ENCODE results near the gene JMJD4. TPM values are rescaled to one million over a fixed set of nuclear protein-coding genes. Genes with fewer than 3 reads are reported as not detected.

The JMJD4 gene
- total and polyA plus RNA-seq, 2 of the 4 experiments (the other 2 are of a cell fraction) = 24.6 to 28.5 TPM

- Histone ChIP-seq H4K8ac (ENCODE audit: low read depth in 2 of 2, low read length in 2 of 2) (no peak overlapping the region), H3K27ac (ENCODE audit: insufficient read depth, low read length) (no peak overlapping the region), H2BK5ac (ENCODE audit: low read depth, low read length, poor library complexity, severe bottlenecking) (no peak overlapping the region), H3K14ac (replicated peaks; ENCODE audit: low read depth, low read length) (no peak overlapping the region), H3K4me1 (ENCODE audit: control insufficient read depth, insufficient read depth, low read length) (no peaks in the 10 kb centered on the region), H4K20me1 (ENCODE audit: insufficient read depth, low read length) (peaks cover 48% of the 10 kb centered on the region), H2AFZ (replicated peaks; ENCODE audit: low read length, poor library complexity) (no peak overlapping the region), H2BK15ac (ENCODE audit: low read depth, low read length) (no peak overlapping the region), H2AK5ac (ENCODE audit: low read depth, low read length) (no peak overlapping the region), H3K4ac (ENCODE audit: low read depth, low read length) (no peak overlapping the region), H3K18ac (ENCODE audit: low read depth, low read length) (no peak overlapping the region), H3K27me3 (ENCODE audit: control insufficient read depth, insufficient read depth, low read length) (no peaks in the 10 kb centered on the region), H3K9me1 (ENCODE audit: insufficient read depth, low read length) (peaks cover 12% of the 10 kb centered on the region), H3K23ac (ENCODE audit: low read depth, low read length) (no peak overlapping the region), H3K36me3 (ENCODE audit: control insufficient read depth, insufficient read depth, low read length) (peaks cover 13% of the 10 kb centered on the region), H2AK9ac (replicated peaks; ENCODE audit: low read depth, low read length, poor library complexity) (no peak overlapping the region), H3K4me2 (ENCODE audit: low read depth, low read length) (no peak overlapping the region), H4K5ac (ENCODE audit: low read depth, low read length) (no peak overlapping the region), H2BK20ac (ENCODE audit: low read depth, low read length) (no peak overlapping the region), H2BK120ac (ENCODE audit: low read depth, low read length) (no peak overlapping the region), H4K91ac (ENCODE audit: insufficient read depth, low read depth, low read length) (no peak overlapping the region), H3K79me1 (ENCODE audit: low read depth in 1 of 2, low read length in 2 of 2) (peaks cover 43 to 90% of the 10 kb centered on the region in 2 experiments), H3K56ac (ENCODE audit: extremely low read depth, insufficient read depth, low read length) (no peak overlapping the region), H3K4me3 (ENCODE audit: insufficient read depth, low read depth, low read length) (no peak overlapping the region), H3K9ac (ENCODE audit: low read depth, low read length) (no peak overlapping the region), H3K9me3 (ENCODE audit: control insufficient read depth, insufficient read depth, low read length) (no peaks in the 10 kb centered on the region)
- no peak for DNase-seq
- ATAC-seq (ENCODE audit: low read depth) = no peak
- dilution Hi-C loops (cut with HindIII; ENCODE audit: low sequenced_read_pairs, unreplicated experiment) (no loop called here), in situ Hi-C loops (cut with MboI; ENCODE audit: low sequenced_read_pairs) (no loop called here), intact Hi-C loops (cut with micrococcal nuclease) (no loop called here)
- WGBS, 2 experiments (ENCODE audit: extremely low coverage in 2 of 2, insufficient read length in 1 of 2) = 100% methylated on average over 7 of the region's 18 CpGs; no CpG with 5 or more reads in 1 of the 2 experiments
- ChIA-PET CTCF (no interaction called here), POLR2A (ENCODE audit: unreplicated experiment) (no interaction called here)
- TF ChIP-seq CEBPB (IDR thresholded peaks at IDR 0.05; ENCODE audit: low read depth, low read length) (no peak), RCOR1 (IDR thresholded peaks at IDR 0.05; ENCODE audit: insufficient replicate concordance, low read length) (no peak), RAD21 (IDR thresholded peaks at IDR 0.05; ENCODE audit: low read length) (no peak), CHD1 (IDR thresholded peaks at IDR 0.05; ENCODE audit: low read depth, low read length) (no peak), MXI1 (IDR thresholded peaks at IDR 0.05; ENCODE audit: borderline replicate concordance, low read depth, low read length) (no peak), RFX5 (IDR thresholded peaks at IDR 0.05; ENCODE audit: low read depth, low read length) (no peak), BHLHE40 (IDR thresholded peaks at IDR 0.05; ENCODE audit: low read depth, low read length) (no peak), POLR2A (IDR thresholded peaks at IDR 0.05; ENCODE audit: low read depth, low read length) (no peak), SMC3 (IDR thresholded peaks at IDR 0.05; ENCODE audit: low read depth, low read length) (no peak)
- TF ChIP-seq, protein P1, sequence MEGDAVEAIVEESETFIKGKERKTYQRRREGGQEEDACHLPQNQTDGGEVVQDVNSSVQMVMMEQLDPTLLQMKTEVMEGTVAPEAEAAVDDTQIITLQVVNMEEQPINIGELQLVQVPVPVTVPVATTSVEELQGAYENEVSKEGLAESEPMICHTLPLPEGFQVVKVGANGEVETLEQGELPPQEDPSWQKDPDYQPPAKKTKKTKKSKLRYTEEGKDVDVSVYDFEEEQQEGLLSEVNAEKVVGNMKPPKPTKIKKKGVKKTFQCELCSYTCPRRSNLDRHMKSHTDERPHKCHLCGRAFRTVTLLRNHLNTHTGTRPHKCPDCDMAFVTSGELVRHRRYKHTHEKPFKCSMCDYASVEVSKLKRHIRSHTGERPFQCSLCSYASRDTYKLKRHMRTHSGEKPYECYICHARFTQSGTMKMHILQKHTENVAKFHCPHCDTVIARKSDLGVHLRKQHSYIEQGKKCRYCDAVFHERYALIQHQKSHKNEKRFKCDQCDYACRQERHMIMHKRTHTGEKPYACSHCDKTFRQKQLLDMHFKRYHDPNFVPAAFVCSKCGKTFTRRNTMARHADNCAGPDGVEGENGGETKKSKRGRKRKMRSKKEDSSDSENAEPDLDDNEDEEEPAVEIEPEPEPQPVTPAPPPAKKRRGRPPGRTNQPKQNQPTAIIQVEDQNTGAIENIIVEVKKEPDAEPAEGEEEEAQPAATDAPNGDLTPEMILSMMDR (conservative IDR thresholded peaks at IDR 0.05; ENCODE audit: low read depth, low read length) = no peak
- TF ChIP-seq, protein P2, sequence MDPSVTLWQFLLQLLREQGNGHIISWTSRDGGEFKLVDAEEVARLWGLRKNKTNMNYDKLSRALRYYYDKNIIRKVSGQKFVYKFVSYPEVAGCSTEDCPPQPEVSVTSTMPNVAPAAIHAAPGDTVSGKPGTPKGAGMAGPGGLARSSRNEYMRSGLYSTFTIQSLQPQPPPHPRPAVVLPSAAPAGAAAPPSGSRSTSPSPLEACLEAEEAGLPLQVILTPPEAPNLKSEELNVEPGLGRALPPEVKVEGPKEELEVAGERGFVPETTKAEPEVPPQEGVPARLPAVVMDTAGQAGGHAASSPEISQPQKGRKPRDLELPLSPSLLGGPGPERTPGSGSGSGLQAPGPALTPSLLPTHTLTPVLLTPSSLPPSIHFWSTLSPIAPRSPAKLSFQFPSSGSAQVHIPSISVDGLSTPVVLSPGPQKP (IDR thresholded peaks at IDR 0.05; ENCODE audit: borderline replicate concordance, low read depth, low read length) = no peak
- no TSS peak for BruUV-seq (replicated peaks)
Measured at GRCh38 chr1:227742738-227743715, 7.9 kb upstream of the JMJD4 start.
